Inflammatory macrophage (primary cell): ENCODE data around the gene ELMOD2.
"Not testable (repeated sequence)": the region's sequence is repeated elsewhere in the genome, so short reads cannot be mapped to it uniquely, and the experiment has no call there.

ENCODE experiments used
- DNase-seq, 2 donors: peaks; one replicate each; pipeline ENCODE4 v3.0.0-alpha.2; 2020 to 2022
- total RNA-seq, 18 experiments: gene quantifications; one replicate each; lab custom pipeline; 2026; ENCODE audit warnings: mixed read lengths in 6 of 18, inconsistent platforms in 2 of 18; lab: John Stamatoyannopoulos, UW

The ELMOD2 gene, protein sequence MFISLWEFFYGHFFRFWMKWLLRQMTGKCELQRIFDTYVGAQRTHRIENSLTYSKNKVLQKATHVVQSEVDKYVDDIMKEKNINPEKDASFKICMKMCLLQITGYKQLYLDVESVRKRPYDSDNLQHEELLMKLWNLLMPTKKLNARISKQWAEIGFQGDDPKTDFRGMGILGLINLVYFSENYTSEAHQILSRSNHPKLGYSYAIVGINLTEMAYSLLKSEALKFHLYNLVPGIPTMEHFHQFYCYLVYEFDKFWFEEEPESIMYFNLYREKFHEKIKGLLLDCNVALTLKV
- total RNA-seq, result 15.0 to 83.6 (median 47.3) reads per million in 18 experiments

GRCh38 chr4:140523857-140524742 lies at the start of gene ELMOD2:
ELMOD2 (plus strand) TSS chr4:140524168; CDS start chr4:140525429, 1,261 bp downstream.
- DNase-seq, result peak; percentile 98 to 99

- no peak for DNase-seq
Measured at GRCh38 chr4:140483445-140483844, 40.5 kb upstream of the ELMOD2 start.

- no peak for DNase-seq
Measured at GRCh38 chr4:140485939-140486338, 38.0 kb upstream of the ELMOD2 start.

DNA sequence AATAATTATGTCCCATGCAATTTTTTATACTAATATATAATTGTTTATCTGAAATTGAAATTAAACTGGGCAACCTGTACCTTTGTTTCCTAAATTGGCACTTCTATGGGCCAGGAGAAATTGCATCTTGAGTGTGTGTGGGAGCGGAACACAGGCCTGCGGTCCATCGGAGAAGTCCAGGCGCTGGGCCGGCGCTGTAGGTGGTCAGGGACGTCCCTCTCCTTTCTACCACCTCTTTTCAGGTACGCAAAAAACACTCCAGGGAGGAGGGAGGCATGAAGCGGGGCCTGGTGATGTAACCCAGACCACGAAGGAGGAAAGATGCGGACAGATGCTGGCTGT lies 26.6 kb upstream of the ELMOD2 start:
- no peak for DNase-seq

DNA sequence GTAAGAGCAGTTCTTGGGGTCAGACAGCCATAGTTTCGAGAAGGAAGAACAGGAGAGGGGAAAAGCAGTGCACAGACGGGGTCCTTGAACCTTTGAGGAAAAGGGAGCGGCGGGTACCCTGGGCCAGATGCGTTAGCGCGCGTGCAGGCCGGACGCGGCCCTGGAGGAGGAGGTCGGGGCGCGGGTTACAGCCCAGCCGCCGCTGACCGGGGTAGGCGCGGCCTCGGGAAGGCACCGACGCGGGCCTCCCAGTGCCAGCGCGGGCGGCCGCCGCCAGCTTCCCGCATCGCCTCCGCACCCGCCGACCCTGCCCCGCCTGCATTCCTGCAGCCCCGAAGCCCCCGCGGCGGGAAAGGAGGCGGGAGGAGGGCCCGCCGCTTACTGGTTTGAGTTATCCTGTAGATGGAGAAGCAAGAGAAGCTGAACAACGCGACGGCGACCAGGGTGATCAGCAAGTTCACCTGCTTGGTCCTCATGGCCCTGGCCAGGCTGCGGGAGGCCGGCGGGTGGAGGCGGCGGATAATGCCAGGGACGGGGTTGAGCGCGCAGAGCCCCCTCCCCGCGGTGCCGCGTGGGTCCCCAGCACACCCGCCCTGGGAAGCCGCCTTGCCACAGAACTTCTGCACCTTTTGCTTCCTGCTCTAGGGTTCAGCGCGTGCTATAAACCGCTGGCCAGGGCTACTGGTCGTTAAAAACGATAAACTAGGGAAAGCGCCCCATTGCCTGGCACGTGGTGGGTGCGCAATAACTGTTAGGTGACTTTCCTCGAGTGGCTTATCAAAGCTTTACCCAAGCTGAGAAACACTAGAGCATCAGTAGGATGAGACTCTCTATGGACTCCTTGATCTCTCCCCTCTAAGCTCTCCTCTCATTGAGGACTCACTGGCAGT lies 26.0 kb upstream of the ELMOD2 start, which contains the start of gene MGAT4D:
Gene MGAT4D, minus strand, starts transcription at position 547 of the 890 bp plus-strand sequence. Its CDS starts 71 bp downstream, at position 476.
- DNase-seq, result no peak

- DNase-seq, result no peak
Measured at GRCh38 chr4:140499391-140499790, 24.6 kb upstream of the ELMOD2 start.

DNA sequence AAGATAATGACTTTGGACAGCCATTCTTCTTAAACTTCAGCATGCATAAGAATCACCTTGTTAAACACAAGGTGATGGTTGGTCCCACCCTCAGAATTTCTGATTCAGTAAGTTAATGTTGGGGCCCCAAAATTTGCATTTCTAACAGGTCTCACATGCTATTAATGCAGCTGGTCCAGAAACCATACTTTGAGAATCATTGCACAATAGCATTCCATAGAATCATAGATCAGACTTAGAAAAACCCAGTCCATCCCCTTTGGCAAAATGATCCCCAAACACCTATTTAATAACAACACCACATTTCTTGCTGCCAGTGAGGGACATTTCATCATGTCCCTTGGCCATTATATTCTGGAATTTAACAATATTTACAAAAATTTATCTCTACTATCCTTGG lies 19.7 kb upstream of the ELMOD2 start:
- no peak for DNase-seq

- not testable (repeated sequence) for DNase-seq
Measured at GRCh38 chr4:140513765-140514164, 10.2 kb upstream of the ELMOD2 start.

DNA sequence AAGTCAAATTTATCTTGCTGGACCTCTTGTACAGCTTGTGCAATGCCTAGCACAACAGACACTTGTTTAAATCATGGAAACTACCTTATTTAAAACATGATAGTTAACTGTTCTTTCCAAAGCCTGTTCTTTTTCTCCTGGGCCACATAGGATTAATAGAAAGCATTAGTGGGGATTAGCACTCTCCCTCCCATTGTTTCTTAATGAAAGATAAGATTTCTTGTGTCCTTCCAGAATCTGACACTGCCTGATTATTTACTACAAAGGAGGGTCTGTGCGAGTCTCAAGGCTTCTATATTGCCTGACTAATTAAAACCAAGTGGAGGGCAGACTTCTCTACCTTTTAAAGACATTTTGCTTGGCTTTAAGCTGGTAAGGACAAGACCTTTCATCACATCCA lies 8.5 kb upstream of the ELMOD2 start:
- no peak for DNase-seq

GRCh38 chr4:140523370-140523856 lies 555 bp upstream of the ELMOD2 start:
- DNase-seq, result no peak

DNA sequence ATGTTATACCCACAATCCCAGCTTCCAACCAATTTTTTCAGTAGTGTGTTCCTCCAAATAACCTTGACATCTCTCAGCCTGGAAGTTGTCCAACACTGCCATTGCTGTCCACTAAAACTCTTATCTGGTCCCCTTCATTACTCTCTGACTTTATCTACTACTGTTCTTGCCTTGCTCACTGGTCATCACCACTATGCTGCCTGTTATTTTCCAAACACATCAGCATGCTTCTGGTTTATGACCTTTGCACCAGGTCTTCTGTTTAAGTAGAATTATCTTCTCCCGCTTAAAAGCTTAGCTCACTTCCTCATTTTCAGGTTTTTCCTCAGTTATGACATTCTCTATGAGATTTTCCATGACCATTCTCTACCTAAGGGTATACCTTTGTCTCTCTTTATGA lies 5.5 kb downstream of the ELMOD2 start:
- DNase-seq, result no peak

- no peak for DNase-seq
Measured at GRCh38 chr4:140533951-140534480, 10.0 kb downstream of the ELMOD2 start.

DNA sequence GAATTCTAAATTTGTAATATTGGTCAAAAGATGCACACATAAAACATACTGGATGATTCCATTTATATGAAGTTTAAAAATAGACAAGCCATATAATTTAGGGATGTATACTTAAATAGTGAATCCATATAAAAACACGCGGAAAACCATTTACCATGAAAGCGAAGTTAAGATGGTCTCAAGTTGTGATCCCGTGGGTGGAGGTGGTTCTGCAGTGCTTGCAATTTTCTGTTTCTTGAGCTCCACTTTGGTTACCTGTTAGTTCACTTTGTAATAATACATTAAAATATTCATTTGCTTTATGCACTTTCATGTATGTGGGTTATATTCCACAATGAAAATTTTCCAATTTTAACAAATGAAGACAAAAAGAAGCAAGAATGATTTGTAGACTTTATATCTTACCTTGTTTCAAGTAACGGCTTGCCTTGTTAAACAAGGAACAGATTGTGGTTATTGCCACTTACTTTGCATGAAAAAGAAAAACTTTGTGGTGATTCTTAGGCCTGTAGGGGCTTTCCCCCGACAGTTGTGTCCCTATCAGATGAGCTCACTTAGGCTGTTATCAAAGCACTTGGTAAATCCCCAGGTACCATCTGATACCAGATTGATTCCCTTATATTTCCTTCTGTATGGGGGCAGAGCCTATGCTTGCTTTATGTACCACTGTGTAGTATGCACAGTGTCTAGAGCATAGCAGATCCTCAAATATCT lies 32.6 kb downstream of the ELMOD2 start:
- no peak for DNase-seq

DNA sequence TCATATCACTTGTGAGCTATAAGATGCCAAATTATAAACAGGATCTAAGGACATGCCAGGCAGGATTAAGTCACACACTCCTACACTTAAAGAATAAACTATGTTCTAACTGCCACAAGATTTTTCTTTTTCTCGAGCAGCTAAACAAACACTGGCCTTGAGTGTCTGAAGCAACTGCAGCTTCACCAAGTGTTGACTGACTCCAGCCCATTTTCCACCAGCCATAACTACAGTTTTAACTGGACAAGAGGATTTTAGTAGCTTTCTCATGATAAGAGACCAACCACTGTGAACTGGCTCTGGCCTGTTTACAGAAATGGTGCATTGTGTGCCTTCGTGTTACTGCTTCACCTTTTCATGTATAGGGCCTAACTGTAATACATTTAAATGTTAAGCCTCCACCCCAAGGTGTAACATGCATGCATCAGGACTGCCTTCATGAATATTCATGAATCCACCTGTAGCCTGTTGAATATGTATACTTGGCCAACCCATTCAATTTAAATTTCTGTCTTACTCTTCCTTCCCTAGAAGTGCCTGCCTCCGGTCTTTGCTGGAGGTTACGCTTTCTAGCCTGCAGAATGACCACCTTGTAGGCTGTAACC lies 34.0 kb downstream of the ELMOD2 start:
- DNase-seq, result no peak

DNA sequence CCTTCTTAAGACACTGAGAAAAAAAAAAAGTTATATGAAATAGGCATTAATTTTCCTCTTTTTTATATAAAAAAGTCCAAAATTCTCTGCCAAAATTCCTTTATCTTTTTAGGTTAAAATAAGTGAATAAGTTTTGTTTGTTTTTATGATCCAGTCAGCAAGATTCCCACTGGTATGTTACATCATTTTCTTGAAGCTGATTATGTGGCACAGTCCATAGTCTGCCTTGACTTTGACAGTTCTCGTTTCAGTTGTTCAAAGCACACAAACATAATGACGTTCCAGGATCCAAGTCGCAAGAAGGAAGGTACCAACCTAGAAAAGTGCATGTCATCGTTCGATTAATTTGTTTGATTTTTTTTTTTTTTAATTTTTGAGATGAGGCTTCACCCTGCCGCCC lies 35.7 kb downstream of the ELMOD2 start:
- DNase-seq, result no peak

GRCh38 chr4:140568507-140569306 lies 44.7 kb downstream of the ELMOD2 start, which contains the start of gene UCP1:
UCP1 (minus strand) TSS chr4:140568961; CDS start chr4:140568729, 232 bp downstream.
- DNase-seq, result peak in 1 of 2 donors; percentile 6

DNA sequence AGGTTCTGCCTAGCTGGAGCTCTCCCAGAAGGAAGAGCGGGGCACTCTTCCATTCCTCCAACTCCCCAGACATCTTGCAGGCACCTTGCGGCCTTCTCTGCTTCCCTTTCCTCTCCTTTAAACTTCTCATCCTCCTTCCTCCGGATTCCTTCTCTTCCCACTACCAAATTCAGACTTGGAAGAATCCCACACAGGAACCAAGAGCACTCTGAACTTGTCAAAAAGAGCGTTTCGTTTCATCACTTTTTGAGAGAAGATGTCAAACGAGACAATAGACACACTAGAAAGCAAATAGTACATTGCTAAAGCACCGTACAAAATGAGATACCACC lies 45.3 kb downstream of the ELMOD2 start:
- DNase-seq, result no peak

GRCh38 chr4:140571620-140572019 lies 47.7 kb downstream of the ELMOD2 start:
- no peak for DNase-seq

DNA sequence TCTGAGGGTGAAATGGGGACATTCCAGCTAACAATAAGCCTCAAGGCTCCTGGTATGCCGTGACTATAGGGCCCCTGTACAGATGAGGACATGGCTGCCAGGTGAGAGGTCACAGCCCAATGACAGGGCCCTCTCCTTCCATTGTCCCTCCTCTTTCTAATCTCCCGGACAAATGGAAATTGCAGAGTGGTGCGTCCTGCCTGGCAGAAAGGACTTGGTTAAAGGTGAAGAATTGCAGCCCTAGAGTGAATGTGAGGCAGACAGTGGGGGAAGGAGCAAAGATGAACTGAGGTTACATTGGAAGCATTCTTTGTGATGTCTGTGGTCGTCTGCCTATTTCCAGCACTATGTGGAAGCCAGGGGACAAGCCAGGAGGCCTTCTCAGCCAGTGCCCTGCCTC lies 51.5 kb downstream of the ELMOD2 start:
- no peak for DNase-seq

GRCh38 chr4:140579278-140579677 lies 55.3 kb downstream of the ELMOD2 start:
- DNase-seq, result no peak
